ENCODE measurements around the gene NTHL1. TPM values are rescaled to one million over a fixed set of nuclear protein-coding genes. Genes with fewer than 3 reads are reported as not detected.

The NTHL1 gene
- total and polyA plus RNA-seq, 2 of the 13 experiments (the other 11 are each of a cell fraction or from before 2014, with no cell fraction given): 47.5 to 64.9 TPM

GRCh38 chr16:2023092-2024031, 24.3 kb downstream of the NTHL1 start (continued):
- TF ChIP-seq MLX (CRISPR knock-in tag; IDR thresholded peaks at IDR 0.05) (0 out of 2 replicates have a peak, but pooled peaks have one; percentile 25), TFAP4 (IDR thresholded peaks at IDR 0.05; ENCODE audit: borderline replicate concordance, low read depth) (no peak), ZNF354B (CRISPR knock-in tag; IDR thresholded peaks at IDR 0.05) (peak; percentile 57; the same call in 1 of the 2 replicates), ZNF510 (CRISPR knock-in tag; IDR thresholded peaks at IDR 0.05; ENCODE audit: low read depth) (0 out of 2 replicates have a peak, but pooled peaks have one; percentile 59), ELF4 (CRISPR knock-in tag; IDR thresholded peaks at IDR 0.05; ENCODE audit: borderline replicate concordance) (no peak), KDM4B (CRISPR knock-in tag; IDR thresholded peaks at IDR 0.05) (0 out of 2 replicates have a peak, but pooled peaks have one; percentile 75), THRA (CRISPR knock-in tag; IDR thresholded peaks at IDR 0.05; ENCODE audit: borderline replicate concordance) (peak; percentile 45; the same call in 1 of the 2 replicates), ZNF138 (CRISPR knock-in tag; IDR thresholded peaks at IDR 0.05; ENCODE audit: low read depth) (no peak), ZBTB21 (CRISPR knock-in tag; IDR thresholded peaks at IDR 0.05) (no peak), SNAI1 (CRISPR knock-in tag; IDR thresholded peaks at IDR 0.05; ENCODE audit: borderline replicate concordance) (no peak), IKZF5 (CRISPR knock-in tag; IDR thresholded peaks at IDR 0.05) (peak; percentile 58)
- TF ChIP-seq, protein P1, sequence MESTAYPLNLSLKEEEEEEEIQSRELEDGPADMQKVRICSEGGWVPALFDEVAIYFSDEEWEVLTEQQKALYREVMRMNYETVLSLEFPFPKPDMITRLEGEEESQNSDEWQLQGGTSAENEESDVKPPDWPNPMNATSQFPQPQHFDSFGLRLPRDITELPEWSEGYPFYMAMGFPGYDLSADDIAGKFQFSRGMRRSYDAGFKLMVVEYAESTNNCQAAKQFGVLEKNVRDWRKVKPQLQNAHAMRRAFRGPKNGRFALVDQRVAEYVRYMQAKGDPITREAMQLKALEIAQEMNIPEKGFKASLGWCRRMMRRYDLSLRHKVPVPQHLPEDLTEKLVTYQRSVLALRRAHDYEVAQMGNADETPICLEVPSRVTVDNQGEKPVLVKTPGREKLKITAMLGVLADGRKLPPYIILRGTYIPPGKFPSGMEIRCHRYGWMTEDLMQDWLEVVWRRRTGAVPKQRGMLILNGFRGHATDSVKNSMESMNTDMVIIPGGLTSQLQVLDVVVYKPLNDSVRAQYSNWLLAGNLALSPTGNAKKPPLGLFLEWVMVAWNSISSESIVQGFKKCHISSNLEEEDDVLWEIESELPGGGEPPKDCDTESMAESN (CRISPR knock-in tag; conservative IDR thresholded peaks at IDR 0.05): 0 out of 2 replicates have a peak, but pooled peaks have one; percentile 32
- TF ChIP-seq, protein P2, sequence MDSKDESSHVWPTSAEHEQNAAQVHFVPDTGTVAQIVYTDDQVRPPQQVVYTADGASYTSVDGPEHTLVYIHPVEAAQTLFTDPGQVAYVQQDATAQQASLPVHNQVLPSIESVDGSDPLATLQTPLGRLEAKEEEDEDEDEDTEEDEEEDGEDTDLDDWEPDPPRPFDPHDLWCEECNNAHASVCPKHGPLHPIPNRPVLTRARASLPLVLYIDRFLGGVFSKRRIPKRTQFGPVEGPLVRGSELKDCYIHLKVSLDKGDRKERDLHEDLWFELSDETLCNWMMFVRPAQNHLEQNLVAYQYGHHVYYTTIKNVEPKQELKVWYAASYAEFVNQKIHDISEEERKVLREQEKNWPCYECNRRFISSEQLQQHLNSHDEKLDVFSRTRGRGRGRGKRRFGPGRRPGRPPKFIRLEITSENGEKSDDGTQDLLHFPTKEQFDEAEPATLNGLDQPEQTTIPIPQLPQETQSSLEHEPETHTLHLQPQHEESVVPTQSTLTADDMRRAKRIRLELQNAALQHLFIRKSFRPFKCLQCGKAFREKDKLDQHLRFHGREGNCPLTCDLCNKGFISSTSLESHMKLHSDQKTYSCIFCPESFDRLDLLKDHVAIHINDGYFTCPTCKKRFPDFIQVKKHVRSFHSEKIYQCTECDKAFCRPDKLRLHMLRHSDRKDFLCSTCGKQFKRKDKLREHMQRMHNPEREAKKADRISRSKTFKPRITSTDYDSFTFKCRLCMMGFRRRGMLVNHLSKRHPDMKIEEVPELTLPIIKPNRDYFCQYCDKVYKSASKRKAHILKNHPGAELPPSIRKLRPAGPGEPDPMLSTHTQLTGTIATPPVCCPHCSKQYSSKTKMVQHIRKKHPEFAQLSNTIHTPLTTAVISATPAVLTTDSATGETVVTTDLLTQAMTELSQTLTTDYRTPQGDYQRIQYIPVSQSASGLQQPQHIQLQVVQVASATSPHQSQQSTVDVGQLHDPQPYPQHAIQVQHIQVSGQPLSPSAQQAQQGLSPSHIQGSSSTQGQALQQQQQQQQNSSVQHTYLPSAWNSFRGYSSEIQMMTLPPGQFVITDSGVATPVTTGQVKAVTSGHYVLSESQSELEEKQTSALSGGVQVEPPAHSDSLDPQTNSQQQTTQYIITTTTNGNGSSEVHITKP (CRISPR knock-in tag; IDR thresholded peaks at IDR 0.05; ENCODE audit: low read depth): 0 out of 2 replicates have a peak, but pooled peaks have one; percentile 21
- TF ChIP-seq, protein P3, sequence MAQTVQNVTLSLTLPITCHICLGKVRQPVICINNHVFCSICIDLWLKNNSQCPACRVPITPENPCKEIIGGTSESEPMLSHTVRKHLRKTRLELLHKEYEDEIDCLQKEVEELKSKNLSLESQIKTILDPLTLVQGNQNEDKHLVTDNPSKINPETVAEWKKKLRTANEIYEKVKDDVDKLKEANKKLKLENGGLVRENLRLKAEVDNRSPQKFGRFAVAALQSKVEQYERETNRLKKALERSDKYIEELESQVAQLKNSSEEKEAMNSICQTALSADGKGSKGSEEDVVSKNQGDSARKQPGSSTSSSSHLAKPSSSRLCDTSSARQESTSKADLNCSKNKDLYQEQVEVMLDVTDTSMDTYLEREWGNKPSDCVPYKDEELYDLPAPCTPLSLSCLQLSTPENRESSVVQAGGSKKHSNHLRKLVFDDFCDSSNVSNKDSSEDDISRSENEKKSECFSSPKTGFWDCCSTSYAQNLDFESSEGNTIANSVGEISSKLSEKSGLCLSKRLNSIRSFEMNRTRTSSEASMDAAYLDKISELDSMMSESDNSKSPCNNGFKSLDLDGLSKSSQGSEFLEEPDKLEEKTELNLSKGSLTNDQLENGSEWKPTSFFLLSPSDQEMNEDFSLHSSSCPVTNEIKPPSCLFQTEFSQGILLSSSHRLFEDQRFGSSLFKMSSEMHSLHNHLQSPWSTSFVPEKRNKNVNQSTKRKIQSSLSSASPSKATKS (CRISPR knock-in tag; IDR thresholded peaks at IDR 0.05): no peak
